Naive thymus-derived CD8-positive, alpha-beta T cell (primary cell): Measurements from ENCODE around the gene TMSB4X. TPM values are rescaled to one million over a fixed set of nuclear protein-coding genes. Genes with fewer than 3 reads are reported as not detected.
"Not testable (repeated sequence)": the region's sequence is repeated elsewhere in the genome, so short reads cannot be mapped to it uniquely, and the experiment has no call there.

Source experiments
- ATAC-seq, 2 donors: fragments of 150-1000 bp; cut with Tn5 transposase in 1 of 2; sonication (Bioruptor Pico), chemical (Tn5 transposase) in 1 of 2; 1 replicate in 1 of 2; 2 replicates in 1 of 2; pipeline ENCODE4 v1.10.0; 2021; ENCODE audit warnings: mild to moderate bottlenecking in 2 of 2, moderate library complexity in 2 of 2
- POLR2A ChIA-PET: fragments of 350-600 bp; sonication (Branson Sonifier 250); formaldehyde crosslinking; loops from one replicate; lab custom pipeline; 2021; ENCODE audit warnings: antibody characterized with exemption; lab: Charles Lee
- DNase-seq, 10 donors: peaks; one replicate each; pipeline versions ENCODE4 v3.0.0 to v3.0.0-alpha.2; 2020 to 2022
- H3K27ac Mint-ChIP-seq, 10 donors: one replicate each; pipeline ENCODE4 v1.8.0; 2020 to 2022; ENCODE audit warnings: mild to moderate bottlenecking in 10 of 10, mixed read lengths in 10 of 10, moderate library complexity in 4 of 10, inconsistent platforms in 1 of 10
- H3K27me3 Mint-ChIP-seq, 5 donors: one replicate each; pipeline ENCODE4 v1.8.0; 2021 to 2022; ENCODE audit warnings: mixed read lengths in 5 of 5
- H3K36me3 Mint-ChIP-seq, 3 donors: one replicate each; pipeline ENCODE4 v1.8.0; 2020 to 2022; ENCODE audit warnings: mixed read lengths in 3 of 3, mild to moderate bottlenecking in 2 of 3, inconsistent platforms in 1 of 3
- H3K4me1 Mint-ChIP-seq, 4 donors: one replicate each; pipeline ENCODE4 v1.8.0; 2021 to 2022; ENCODE audit warnings: mixed read lengths in 4 of 4
- H3K4me3 Mint-ChIP-seq, 10 donors: one replicate each; pipeline ENCODE4 v1.8.0; 2020 to 2022; ENCODE audit warnings: mild to moderate bottlenecking in 10 of 10, mixed read lengths in 10 of 10, moderate library complexity in 6 of 10, inconsistent platforms in 1 of 10
- H3K9me3 Mint-ChIP-seq, 9 donors: one replicate each; pipeline ENCODE4 v1.8.0; 2020 to 2022; ENCODE audit warnings: mixed read lengths in 9 of 9, mild to moderate bottlenecking in 3 of 9, inconsistent platforms in 1 of 9, moderate library complexity in 1 of 9
- polyA plus RNA-seq, 3 donors: library from polyadenylated mRNA; unstranded; fragments of 300-500 nt; fragmentation: Illumina TruSeq; gene quantifications; one replicate each; pipeline ENCODE4 v1.2.3, GENCODE V29; 2021
- total RNA-seq, 8 experiments: library from RNA in 2 of 8; stranded (reverse) in 2 of 8; gene quantifications; one replicate each; pipeline ENCODE4 v1.2.3 and lab custom pipeline; 2021 to 2026

Gene TMSB4X
- total and polyA plus RNA-seq, 5 experiments from 2014 or later, result 4,350 to 30,039 (median 23,903) TPM

GRCh38 chrX:13014111-13015096, 39.5 kb downstream of the TMSB4X start:
- H3K4me1 Mint-ChIP-seq, result peaks cover 10 to 62% (median 59%) of the 10 kb centered on the region in 4 donors

GRCh38 chrX:13015536-13016236, 40.8 kb downstream of the TMSB4X start:
- no peak for ATAC-seq
- POLR2A ChIA-PET, result interaction anchor here (0.7 to 2.8 kb wide), 10 partner anchors 9 to 147 kb away, joined by 3 to 10 read pairs (median 5); no protein-coding TSS in a partner anchor
- Mint-ChIP-seq H3K9me3 (no peaks in the 10 kb centered on the region), H3K27me3 (no peaks in the 10 kb centered on the region), H3K36me3 (peaks cover 0 to 4% (median 0%) of the 10 kb centered on the region in 3 donors), H3K4me1 (peaks cover 6 to 55% (median 53%) of the 10 kb centered on the region in 4 donors), H3K27ac (peak overlapping the region in 7 of 10 donors; percentile 11 to 99 (median 41)), H3K4me3 (peak overlapping the region in 7 of 10 donors; percentile 1 to 31 (median 18))
- DNase-seq, result no peak

More at GRCh38 chrX:13014111-13015096, 39.5 kb downstream of the TMSB4X start:
- Mint-ChIP-seq H3K27ac (peak overlapping the region; percentile 35 to 99 (median 89)), H3K9me3 (no peaks in the 10 kb centered on the region), H3K27me3 (no peaks in the 10 kb centered on the region), H3K4me3 (peak overlapping the region; percentile 1 to 71 (median 56)), H3K36me3 (peaks cover 0 to 4% (median 0%) of the 10 kb centered on the region in 3 donors)
- ATAC-seq (peak; percentile 30 to 43), DNase-seq (no peak)
- POLR2A ChIA-PET, result interaction anchor here (0.7 to 4.7 kb wide), 24 partner anchors 8 to 148 kb away, joined by 3 to 65 read pairs (median 6); partner anchors contain the start of gene TMSB4X

GRCh38 chrX:13016731-13017130, 41.8 kb downstream of the TMSB4X start:
- Mint-ChIP-seq H3K4me3 (peak overlapping the region in 2 of 10 donors; percentile 29 to 32), H3K27ac (peak overlapping the region in 2 of 10 donors; percentile 70 to 99), H3K4me1 (peaks cover 6 to 50% (median 46%) of the 10 kb centered on the region in 4 donors)
- not testable (repeated sequence) for H3K27me3 Mint-ChIP-seq, H3K9me3 Mint-ChIP-seq, DNase-seq, H3K36me3 Mint-ChIP-seq, ATAC-seq
- POLR2A ChIA-PET, result interaction anchor here (0.9 to 2.6 kb wide), 4 partner anchors 9 to 66 kb away, joined by 3 to 7 read pairs (median 4); no protein-coding TSS in a partner anchor

- Mint-ChIP-seq H3K27me3 (no peaks in the 10 kb centered on the region), H3K4me3 (peak overlapping the region in 5 of 10 donors; percentile 10 to 52 (median 28)), H3K4me1 (peaks cover 19 to 56% (median 44%) of the 10 kb centered on the region in 4 donors), H3K9me3 (peaks cover 0 to 10% (median 0%) of the 10 kb centered on the region in 9 donors), H3K27ac (peak overlapping the region in 8 of 10 donors; percentile 22 to 81 (median 66)), H3K36me3 (peaks cover 0 to 4% (median 0%) of the 10 kb centered on the region in 3 donors)
- DNase-seq (no peak), ATAC-seq (no peak)
- POLR2A ChIA-PET, result interaction anchor here (0.6 to 9.2 kb wide), 8 partner anchors 9 to 70 kb away, joined by 3 to 183 read pairs (median 4); partner anchors contain the start of gene TMSB4X
Measured at GRCh38 chrX:13022926-13023325, 48.0 kb downstream of the TMSB4X start.

GRCh38 chrX:13023567-13023966, 48.7 kb downstream of the TMSB4X start:
- ATAC-seq (no peak), DNase-seq (no peak)
- POLR2A ChIA-PET, result interaction anchor here (0.6 to 9.2 kb wide), 9 partner anchors 9 to 69 kb away, joined by 3 to 183 read pairs (median 5); partner anchors contain the start of gene TMSB4X
- Mint-ChIP-seq H3K36me3 (peaks cover 0 to 4% (median 0%) of the 10 kb centered on the region in 3 donors), H3K4me3 (peak overlapping the region in 3 of 10 donors; percentile 7 to 43 (median 41)), H3K9me3 (peaks cover 0 to 10% (median 0%) of the 10 kb centered on the region in 9 donors), H3K4me1 (peaks cover 19 to 62% (median 46%) of the 10 kb centered on the region in 4 donors), H3K27me3 (no peaks in the 10 kb centered on the region), H3K27ac (peak overlapping the region in 8 of 10 donors; percentile 21 to 81 (median 72))

GRCh38 chrX:13023979-13024378, 49.1 kb downstream of the TMSB4X start:
- H3K27me3 Mint-ChIP-seq, result no peaks in the 10 kb centered on the region

GRCh38 chrX:13024986-13025385, 50.1 kb downstream of the TMSB4X start:
- Mint-ChIP-seq H3K4me1 (peaks cover 19 to 76% (median 57%) of the 10 kb centered on the region in 4 donors), H3K27ac (peak overlapping the region in 9 of 10 donors; percentile 35 to 94 (median 85)), H3K27me3 (no peaks in the 10 kb centered on the region), H3K9me3 (peaks cover 0 to 10% (median 0%) of the 10 kb centered on the region in 9 donors), H3K4me3 (peak overlapping the region in 1 of 10 donors; percentile 62), H3K36me3 (peaks cover 0 to 4% (median 0%) of the 10 kb centered on the region in 3 donors)
- no peak for DNase-seq
- POLR2A ChIA-PET, result interaction anchor here (0.8 to 9.2 kb wide), 7 partner anchors 9 to 66 kb away, joined by 3 to 183 read pairs (median 5); partner anchors contain the start of gene TMSB4X
- ATAC-seq, result no peak

More at GRCh38 chrX:13023979-13024378, 49.1 kb downstream of the TMSB4X start:
- Mint-ChIP-seq H3K27ac (peak overlapping the region in 6 of 10 donors; percentile 13 to 81 (median 72)), H3K9me3 (peaks cover 0 to 10% (median 0%) of the 10 kb centered on the region in 9 donors), H3K4me1 (peaks cover 19 to 66% (median 48%) of the 10 kb centered on the region in 4 donors), H3K4me3 (peak overlapping the region in 1 of 10 donors; percentile 22), H3K36me3 (peaks cover 0 to 4% (median 0%) of the 10 kb centered on the region in 3 donors)
- no peak for DNase-seq
- ATAC-seq, result no peak
- POLR2A ChIA-PET, result interaction anchor here (0.9 to 9.2 kb wide), 6 partner anchors 10 to 47 kb away, joined by 3 to 183 read pairs (median 5); partner anchors contain the start of gene TMSB4X

Other genes with a start within 250 kb of the TMSB4X start
- gene PRPS2, start 183.7 kb upstream of the TMSB4X start, total RNA-seq, result 10 to 100 TPM; 23.3 to 26.3 TPM
- gene PRPS2, start 183.7 kb upstream of the TMSB4X start, polyA plus RNA-seq, result 10 to 100 TPM; 26.4 to 32.3 (median 32.2) TPM
- under 1 TPM; 0.38 to 0.52 TPM for gene TLR7, start 108.0 kb upstream of the TMSB4X start, total RNA-seq
- gene TLR7, start 108.0 kb upstream of the TMSB4X start, polyA plus RNA-seq, result not detected
- under 1 TPM; 0.21 to 0.22 TPM for gene TLR8, start 68.5 kb upstream of the TMSB4X start, total RNA-seq
- gene TLR8, start 68.5 kb upstream of the TMSB4X start, polyA plus RNA-seq, result not detected
- not detected for gene FAM9C, start 69.5 kb downstream of the TMSB4X start, total RNA-seq
- gene FAM9C, start 69.5 kb downstream of the TMSB4X start, polyA plus RNA-seq, result not detected